ENCODE measurements around the gene CROCC2.

Gene CROCC2

DNA sequence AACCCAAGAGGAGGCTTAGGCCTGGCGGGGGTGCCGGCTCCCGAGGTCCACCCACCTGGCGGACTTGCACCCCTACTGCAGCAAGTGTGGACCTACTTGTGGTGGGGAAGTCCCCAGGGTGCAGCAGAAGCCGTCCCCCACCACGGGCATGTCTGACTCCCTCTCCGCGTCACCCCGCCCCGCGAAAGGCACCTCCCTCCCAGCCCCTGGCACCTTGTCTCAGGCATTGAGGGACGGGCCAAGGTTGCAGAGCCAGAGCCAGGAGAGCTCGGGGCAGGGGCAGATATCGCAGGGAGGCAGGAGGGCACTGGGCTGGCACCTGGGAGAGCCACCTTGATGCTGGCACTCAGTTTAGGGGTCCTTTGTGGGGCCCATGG is 19.0 kb downstream of the CROCC2 start:
- DNase-seq, result no peak

GRCh38 chr2:240925568-240926515 is 19.7 kb downstream of the CROCC2 start:
- no peak for DNase-seq

GRCh38 chr2:240926516-240927389 is 20.6 kb downstream of the CROCC2 start:
- no peak for DNase-seq

- no peak for DNase-seq
Measured at GRCh38 chr2:240927390-240927781, 21.2 kb downstream of the CROCC2 start.

DNA sequence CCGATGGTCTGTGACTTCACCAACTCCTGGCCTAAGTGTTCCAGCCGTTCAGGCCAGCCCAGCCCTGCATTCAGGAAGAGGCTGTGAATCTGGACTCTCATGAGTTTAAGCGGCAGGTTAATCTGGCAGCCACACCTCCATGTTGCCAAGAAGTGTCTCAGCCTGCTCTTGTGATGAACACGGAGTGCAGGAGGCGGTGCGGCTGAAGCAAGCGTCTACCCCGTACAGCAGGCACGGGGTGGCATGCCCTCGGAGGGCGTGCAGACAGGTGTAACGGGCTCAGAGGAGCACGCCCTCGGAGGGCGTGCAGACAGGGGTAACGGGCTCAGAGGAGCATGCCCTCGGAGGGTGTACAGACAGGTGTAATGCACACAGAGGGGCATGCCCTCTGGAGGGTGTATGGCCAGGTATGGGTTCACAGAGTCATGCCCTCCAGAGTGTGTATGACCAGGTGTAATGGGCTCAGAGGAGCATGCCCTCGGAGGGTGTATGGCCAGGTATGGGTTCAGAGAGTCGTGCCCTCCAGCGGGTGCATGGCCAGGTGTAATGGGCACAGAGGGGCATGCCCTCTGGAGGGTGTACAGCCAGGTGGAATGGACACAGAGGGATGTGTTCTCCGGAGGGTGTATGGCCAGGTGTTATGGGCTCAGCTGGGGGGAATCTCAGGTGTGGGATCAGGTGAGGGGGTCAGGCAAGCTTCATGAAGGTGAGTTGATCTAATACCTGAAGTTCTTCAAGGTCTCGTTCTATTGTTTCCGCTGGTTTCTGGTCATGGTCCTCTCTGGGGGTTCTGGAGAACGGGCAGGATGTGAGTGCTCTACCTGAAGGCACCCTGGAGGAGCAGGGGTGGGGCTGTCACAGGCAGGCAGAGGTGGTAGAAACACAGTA is 22.6 kb downstream of the CROCC2 start:
- no peak for DNase-seq

DNA sequence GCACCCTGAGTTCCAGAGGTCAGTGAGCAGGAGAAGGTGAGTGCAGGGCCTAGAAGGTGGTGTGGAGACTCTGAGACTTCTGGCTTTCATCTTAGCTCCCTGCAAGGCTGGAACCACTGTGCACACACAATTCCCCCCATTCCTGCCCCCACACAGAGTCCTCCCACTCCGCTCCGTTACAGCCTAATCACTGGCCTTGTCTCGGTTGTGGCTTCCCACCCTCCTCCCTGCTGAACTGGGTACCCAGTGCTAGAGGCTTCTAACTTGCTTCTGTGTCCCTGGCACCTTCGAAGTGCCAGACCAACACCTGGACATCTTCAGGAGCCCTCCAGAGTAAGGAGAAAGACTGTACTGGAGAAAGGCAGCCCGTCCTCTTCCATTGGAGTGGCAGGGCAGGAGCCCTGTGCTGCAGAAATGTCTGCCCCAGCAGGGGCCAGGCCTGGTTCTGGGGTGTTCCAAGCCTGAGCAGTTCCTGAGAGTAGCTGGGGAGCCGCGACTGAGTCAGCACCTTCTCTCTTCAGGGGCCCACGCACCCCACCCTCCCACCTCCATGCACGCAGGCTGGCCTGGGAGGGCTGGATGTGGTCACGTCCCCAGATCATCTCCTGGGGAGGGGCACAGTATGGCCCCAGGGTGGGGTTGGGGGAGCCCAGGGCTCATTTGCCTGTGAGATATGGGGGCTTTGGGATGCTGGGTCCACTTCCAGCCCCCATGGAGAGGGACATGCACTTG is 23.4 kb downstream of the CROCC2 start:
- no peak for DNase-seq

DNA sequence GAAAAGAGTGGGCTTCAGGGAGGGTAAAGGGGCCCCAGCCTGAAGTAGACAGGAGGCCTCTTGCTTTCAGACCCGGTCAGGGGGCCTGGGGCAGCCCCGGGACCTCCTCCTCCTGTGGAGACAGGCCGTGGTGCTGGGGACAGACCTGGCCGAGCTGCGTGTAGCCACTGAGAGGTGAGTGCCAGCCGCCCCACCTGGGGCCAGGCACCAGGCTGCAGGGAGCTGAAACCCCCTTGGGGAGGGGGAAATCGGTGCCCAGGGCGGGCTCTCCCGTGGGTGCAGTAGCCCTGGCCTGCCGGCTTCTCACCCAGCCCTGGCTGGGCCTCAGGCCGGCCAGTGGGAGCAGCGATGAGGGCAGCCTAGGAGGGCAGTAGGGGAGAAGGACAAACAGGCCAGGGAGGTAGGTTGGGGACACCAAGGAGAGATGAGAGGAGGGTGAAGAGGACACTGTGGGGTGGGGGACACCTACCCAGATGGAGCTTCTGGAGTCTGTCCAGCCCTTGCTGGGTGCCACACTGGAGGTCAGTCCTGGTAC is 24.0 kb downstream of the CROCC2 start:
- no peak for DNase-seq

- DNase-seq, result no peak
Measured at GRCh38 chr2:240930631-240931318, 24.6 kb downstream of the CROCC2 start.

- DNase-seq, result no peak
Measured at GRCh38 chr2:240931319-240931949, 25.3 kb downstream of the CROCC2 start.

DNA sequence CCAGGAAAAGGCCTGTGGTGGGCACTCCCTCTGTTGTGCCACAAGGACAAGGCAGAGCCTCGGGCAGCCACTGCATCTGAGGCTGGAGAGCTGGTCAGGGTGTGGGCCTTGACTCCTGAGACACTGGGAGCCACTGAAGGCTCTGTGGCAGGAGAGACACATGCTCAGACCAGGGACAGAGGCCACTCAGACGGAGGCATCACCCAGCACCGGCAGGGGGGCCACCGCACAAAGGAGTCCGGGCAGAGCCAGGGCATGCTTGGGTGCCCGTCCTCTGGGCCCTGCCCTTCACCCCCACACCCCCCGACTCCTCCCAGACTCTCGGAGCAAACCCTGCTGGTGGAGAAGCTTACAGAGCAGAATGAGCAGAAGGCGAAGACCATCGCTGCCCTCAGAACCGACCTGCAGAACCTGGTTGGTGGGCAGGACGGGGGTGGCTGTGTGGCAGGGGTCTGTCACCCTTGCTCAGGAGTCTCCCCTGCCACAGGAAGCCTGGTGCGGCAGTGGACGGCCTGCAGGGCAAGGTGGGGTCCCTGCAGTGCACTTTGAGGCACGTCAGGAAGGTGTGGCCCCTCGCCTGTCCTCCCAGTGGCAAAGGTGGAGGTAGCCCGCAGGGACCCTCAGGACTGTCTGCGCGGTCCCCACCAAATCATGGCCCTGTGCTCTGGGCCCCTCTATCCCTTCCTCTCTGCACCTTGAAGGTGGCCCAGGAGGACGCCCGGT is 26.0 kb downstream of the CROCC2 start:
- DNase-seq, result no peak

GRCh38 chr2:240932724-240933047 is 26.6 kb downstream of the CROCC2 start:
- DNase-seq, result no peak

DNA sequence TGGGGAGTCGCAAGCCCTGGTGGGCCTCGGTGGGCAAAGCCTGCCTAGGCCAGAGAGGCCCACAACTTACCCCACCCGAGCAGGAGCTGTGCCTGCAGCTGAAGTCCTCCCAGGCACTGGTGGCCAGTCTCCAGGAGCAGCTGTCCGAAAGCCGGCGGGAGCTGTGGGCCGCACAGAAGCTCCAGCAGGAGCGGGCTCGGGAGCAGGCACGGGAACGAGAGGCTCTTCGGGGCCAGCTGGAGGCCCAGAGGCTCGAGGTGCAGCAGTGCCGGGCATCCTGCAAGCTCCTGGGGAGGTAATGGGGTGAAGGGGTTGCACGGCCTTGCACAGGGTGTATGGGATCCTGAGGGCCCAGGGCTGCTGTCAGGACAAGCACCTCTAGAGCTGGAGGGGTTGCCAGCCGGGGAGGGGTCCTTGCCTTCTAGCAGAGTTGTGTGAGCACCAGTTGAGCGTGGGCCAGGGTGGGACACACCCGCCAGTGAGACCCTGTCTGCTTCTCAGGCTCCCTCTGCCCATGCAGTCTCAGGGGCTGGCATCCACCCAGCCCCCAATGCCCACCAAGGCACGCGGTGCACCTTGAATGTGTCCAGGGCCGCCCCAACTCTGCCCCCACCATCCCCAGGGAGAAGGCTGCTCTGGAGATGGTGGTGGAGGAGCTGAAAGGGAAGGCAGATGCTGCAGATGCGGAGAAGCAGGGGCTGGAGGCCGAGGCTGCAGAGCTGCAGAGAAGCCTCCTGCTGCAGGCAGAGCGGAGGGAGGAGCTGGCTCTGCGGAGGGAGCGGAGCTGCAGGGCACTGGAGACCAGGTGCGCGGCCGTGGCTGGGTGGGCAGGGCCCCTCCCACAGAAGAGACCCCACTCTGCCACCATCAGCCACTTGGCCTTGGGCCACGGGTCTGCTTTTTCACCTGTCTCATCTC is 27.2 kb downstream of the CROCC2 start:
- no peak for DNase-seq

DNA sequence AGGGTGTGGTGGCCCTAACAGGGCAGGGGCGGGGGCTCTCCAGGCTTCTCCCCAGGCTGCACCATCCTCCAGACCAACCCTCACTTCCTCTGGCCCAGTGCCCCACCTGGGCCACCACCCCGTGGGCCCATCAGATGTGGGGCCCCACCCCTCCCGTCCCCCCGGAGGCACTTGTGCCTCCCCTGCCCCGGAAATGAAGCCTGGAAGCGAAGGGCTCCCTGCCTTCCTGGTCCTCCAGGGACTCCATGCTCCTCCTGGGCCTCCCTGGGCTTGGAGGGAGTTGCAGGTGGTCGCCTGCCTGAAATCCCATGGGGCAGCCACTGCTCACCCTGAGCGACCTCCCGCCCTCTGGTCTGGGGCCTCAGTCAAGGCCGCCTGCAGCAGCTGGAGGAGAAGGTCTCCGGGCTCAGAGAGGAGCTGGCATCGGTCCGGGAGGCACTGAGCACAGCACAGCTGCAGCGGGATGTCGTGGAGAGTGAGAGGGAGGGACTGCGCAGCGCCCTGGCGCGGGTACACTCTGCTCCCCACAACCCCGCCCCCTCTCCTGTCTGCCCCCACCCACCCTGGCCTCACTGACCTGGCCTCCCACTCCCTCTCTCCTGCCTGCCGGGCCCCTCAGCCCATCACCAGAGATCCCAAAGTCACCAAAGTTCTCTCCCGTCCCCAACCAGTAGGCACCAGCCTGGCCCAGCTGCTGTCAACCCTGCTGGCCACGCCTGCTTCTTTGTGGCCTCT is 28.0 kb downstream of the CROCC2 start:
- DNase-seq, result no peak

DNA sequence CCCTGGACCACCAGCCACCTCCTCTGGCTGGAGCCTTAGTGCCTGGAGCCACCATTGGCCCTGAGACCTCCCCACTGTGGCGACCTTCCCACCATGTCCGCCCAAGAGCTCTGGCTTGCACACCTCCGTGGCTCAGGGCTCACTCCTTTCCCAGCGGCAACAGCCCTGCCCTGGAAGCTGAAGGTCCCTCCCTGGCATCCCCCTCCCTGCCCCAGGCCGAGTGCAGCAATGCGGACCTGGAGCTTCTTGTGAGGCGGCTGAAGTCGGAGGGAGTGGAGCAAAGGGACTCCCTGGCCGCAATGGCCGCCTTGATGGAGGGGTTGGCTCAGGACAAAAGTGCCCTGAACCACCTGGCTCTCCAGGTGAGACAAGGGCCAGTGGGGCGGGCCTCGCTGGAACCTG is 28.6 kb downstream of the CROCC2 start:
- DNase-seq, result no peak

DNA sequence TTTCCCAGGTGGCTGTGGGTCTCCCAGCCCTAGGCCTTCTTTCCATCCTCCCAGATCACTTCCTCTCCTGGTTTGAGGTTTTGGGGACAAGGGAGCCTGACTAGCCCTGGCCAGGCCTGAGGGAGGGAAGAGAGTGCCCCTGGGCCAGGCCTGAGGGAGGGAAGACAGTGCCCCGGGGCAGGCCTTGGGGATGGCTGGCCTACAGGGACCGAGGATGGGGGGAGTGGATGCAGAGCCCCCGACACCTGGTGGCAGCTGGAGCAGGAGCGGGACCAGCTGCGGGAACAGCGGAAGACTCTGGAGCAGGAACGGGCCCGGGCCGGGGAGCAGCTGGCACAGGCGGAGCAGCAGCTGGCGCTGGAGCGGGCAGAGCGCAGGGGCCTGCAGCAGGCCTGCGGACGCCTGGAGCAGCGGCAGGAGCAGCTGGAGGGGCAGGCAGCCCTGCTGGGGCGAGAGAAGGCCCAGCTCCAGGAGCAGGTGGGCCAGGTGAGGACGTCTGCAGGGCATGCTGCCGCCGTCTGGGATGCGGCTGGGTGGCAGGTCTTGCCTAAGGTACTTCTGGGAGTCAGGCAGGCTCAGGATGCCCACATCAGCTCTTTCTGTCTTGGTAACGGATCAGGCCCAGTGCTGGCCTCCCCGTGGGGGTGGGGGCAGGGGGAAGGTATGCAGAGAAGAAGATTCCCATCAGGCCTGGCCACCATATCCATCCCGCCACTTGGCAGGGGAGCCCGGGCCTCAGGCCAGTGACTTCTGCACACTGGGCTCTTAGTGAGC is 29.2 kb downstream of the CROCC2 start:
- DNase-seq, result no peak

GRCh38 chr2:240936106-240936505 is 30.0 kb downstream of the CROCC2 start:
- DNase-seq, result no peak

- no peak for DNase-seq
Measured at GRCh38 chr2:240946046-240946445, 39.9 kb downstream of the CROCC2 start.

- no peak for DNase-seq
Measured at GRCh38 chr2:240946654-240947053, 40.5 kb downstream of the CROCC2 start.

Data from NCI-H187 treated with DMSO at 0.1 percent for 48 hours (cell line).